ENCODE measurements around the gene SPATA18.

Gene SPATA18, protein sequence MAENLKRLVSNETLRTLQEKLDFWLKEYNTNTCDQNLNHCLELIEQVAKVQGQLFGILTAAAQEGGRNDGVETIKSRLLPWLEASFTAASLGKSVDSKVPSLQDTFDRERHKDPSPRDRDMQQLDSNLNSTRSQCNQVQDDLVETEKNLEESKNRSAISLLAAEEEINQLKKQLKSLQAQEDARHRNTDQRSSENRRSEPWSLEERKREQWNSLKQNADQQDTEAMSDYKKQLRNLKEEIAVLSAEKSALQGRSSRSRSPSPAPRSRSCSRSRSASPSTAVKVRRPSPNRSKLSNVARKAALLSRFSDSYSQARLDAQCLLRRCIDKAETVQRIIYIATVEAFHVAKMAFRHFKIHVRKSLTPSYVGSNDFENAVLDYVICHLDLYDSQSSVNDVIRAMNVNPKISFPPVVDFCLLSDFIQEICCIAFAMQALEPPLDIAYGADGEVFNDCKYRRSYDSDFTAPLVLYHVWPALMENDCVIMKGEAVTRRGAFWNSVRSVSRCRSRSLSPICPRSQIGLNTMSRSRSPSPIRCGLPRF

DNA sequence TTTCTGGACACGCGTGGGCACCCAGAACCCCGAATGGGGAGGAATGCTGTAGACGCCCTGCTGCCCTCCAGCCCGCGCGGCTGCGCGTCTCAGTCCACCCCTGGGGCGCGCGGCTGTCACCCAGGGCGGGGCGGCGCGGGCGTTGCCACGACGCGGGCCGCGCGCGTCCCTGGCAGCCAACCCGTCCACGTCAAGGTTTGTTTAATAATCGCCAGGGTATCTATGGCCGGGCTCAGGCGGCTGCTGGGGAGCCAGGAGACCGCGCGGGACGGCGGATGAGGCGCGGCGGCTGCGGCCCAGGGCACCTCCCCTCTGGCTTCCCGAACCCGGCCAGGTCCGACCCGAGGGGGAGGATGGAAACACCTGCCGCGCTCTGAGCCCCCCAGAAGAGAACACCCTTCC, at the start of gene SPATA18:
SPATA18 (plus strand) TSS at position 92 of the 402 bp plus-strand sequence. CDS start 401 bp downstream, outside the sequence.
- DNase-seq = no peak

- no peak for DNase-seq
Measured at GRCh38 chr4:52001616-52002015, 49.5 kb upstream of the SPATA18 start.

DNA sequence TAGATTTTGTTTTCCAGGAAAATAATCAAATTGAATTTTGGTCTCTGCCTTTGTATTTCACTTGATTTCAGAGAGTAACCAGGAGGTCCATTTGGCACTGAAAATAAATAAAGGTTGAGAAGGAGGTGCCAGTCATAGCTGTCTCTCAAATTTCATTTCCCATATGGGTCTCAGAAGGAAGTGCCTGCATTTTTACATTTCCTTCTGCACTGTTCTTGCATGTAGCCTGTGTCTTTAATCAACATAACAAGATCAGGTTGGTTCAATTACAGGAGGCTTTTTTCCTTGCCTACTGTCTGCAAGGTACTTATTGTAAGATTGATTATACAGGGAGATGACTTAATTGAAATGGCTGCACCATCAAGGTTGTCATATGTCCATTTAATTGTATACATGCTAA, 46.7 kb upstream of the SPATA18 start:
- DNase-seq = no peak

GRCh38 chr4:52005604-52006273, 45.4 kb upstream of the SPATA18 start:
- no peak for DNase-seq

GRCh38 chr4:52006887-52007286, 44.2 kb upstream of the SPATA18 start:
- DNase-seq = no peak

DNA sequence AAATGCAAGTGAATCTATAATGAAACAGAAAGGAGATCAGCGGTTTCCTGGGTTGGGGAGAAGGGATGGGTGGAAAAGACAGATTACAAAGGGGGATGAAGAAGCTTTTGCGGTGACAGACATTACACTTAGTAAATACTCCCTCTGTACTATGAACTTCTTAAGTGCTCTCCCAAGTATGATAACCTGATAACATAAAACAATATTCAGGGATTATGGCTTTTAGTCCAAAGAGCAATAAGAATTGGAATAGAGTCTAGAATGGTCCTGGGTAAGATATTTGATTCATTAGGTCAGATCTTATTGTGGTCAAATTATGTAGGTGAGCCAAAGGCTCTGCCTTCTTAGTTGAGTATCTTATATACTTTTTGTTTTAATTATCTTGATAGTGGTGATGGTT, 40.1 kb upstream of the SPATA18 start:
- DNase-seq = no peak

DNA sequence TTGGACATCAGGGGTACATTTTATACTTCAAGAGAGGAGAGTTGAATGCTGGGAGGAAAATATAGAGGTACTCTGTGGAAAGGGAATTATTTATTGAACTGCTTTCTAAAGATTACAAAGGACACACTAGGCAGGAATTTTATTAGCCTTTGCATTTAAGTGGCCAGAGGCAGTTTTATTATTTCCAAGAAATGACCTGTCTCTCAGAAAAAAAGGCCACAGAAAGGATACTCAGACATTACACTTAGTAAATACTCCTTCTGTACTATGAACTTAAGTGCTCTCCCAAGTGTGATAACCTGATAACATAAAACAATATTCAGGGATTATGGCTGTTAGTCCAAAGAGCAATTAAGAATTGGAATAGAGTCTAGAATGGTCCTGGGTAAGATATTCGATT, 38.5 kb upstream of the SPATA18 start:
- DNase-seq = no peak

- no peak for DNase-seq
Measured at GRCh38 chr4:52014903-52015302, 36.2 kb upstream of the SPATA18 start.

DNA sequence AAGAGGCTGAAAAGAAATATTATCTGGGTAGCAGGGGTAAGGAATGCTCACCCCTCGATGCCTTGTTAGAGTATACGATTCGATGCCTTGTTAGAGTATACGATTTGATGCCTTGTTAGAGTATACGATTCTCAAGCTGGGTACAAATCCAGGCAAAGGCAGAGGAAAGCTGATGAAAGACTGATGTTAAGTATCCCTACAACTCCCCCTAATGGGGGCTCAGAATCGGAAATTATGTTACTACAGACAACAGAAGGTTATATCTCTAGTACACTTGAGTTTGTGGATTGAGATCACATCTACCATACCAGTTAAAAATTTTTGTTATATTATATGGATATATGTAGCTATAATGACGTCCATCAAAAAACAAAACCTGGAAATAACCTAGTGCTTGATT, 35.7 kb upstream of the SPATA18 start:
- DNase-seq = no peak

- no peak for DNase-seq
Measured at GRCh38 chr4:52016981-52017380, 34.1 kb upstream of the SPATA18 start.

- no peak for DNase-seq
Measured at GRCh38 chr4:52017814-52018213, 33.3 kb upstream of the SPATA18 start.

GRCh38 chr4:52019936-52020657, 31.0 kb upstream of the SPATA18 start, which contains the start of gene LRRC66:
TSS of gene LRRC66 (minus strand) at chr4:52020363. CDS start at chr4:52017613, 2,750 bp downstream.
- DNase-seq = no peak

DNA sequence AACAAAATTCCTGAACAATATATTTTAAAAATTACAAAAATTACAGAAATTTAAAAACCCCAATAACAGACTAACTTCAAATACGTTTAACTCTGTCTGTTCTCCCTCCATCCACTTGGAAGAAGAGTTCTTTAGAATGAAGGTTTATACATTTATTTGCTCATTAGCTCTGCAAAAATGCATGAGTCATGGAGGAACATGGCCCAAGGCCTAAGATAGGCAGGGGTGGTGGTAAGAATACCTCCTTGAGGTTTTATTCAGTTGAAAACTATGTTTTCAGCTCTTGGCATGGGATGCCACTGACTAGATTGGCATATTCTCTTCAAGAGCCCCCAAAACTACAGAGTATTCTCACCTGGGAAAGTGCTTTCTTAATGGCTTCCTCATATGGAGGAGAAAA, 22.1 kb upstream of the SPATA18 start:
- DNase-seq = no peak

- DNase-seq = no peak
Measured at GRCh38 chr4:52032005-52032404, 19.1 kb upstream of the SPATA18 start.

DNA sequence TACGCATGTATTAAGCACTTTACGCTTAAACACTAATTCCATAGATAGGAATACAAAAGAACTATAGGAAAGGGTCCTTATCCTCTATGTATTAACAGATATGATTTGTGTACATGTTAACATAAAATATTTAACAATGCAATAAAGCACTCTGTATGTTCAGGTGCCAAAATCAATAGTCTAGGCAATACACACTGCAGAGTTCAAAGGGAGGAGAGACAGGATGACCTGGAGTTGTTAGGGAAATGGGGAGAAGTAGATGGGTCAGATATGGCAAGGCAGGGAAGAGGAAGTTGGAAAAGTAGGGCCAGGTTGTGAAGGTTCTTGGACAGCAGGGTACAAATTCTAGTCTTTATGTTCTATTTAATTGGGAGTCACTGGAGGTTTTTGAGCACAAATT, 15.9 kb upstream of the SPATA18 start:
- no peak for DNase-seq

GRCh38 chr4:52036886-52037530, 14.1 kb upstream of the SPATA18 start:
- DNase-seq = no peak

- no peak for DNase-seq
Measured at GRCh38 chr4:52037689-52038102, 13.4 kb upstream of the SPATA18 start.

GRCh38 chr4:52038103-52038912, 12.8 kb upstream of the SPATA18 start, which contains the start of gene SGCB:
TSS of gene SGCB (minus strand) at chr4:52038299. CDS start at chr4:52038259, 40 bp downstream.
- DNase-seq = peak; percentile 79

GRCh38 chr4:52045028-52045427, 6.1 kb upstream of the SPATA18 start:
- DNase-seq = no peak

DNA sequence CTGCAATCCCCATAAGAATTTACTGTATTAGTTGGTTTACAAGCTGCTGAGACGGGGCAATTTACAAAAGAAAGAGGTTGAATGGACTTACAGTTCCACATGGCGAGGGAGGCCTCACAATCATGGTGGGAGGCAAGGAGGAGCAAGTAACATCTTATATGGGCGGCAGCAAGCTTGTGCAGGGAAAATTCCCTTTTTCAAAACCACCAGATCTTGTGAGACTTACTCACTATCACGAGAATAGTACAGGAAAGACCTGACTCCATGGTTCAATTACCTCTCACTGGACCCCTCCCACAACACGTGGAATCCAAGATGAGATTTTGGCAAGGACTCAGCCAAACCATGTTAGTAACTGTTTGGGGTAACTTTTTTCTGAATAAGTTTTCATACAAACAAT, 1.8 kb upstream of the SPATA18 start:
- DNase-seq = no peak

- no peak for DNase-seq
Measured at GRCh38 chr4:52051615-52052474, 741 bp downstream of the SPATA18 start.
